GM18502 (cell line): Measurements from ENCODE around the gene TMEM255B.
"Not testable (repeated sequence)": the region's sequence is repeated elsewhere in the genome, so short reads cannot be mapped to it uniquely, and the experiment has no call there.

Experiments used
- ATAC-seq: cut with Tn5 transposase; IDR thresholded peaks from one replicate; pipeline ENCODE4 v1.9.1; 2021; ENCODE audit warnings: mild to moderate bottlenecking; ENCODE audit not compliant: unreplicated experiment, poor library complexity

Gene TMEM255B

DNA sequence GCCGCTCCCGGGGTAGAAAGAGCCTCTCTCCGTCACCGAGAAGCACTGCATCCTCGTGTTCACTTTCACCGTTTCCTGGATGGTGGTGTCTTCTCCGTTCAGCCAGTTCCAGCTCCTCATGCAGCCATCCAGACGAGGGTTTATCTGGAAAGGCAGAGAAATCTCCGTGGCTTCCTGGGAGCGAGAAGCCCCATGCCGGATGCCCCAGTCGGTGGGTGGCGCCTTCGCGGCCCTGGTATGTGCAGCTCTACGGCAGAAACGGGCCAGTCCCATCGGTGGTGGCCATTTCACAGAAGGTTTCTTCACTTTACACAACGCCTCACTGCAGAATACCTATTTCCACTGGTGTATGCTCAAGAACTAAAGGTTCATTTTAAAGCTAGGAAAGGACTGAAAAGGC lies 68.0 kb downstream of the TMEM255B start:
- ATAC-seq: no peak

DNA sequence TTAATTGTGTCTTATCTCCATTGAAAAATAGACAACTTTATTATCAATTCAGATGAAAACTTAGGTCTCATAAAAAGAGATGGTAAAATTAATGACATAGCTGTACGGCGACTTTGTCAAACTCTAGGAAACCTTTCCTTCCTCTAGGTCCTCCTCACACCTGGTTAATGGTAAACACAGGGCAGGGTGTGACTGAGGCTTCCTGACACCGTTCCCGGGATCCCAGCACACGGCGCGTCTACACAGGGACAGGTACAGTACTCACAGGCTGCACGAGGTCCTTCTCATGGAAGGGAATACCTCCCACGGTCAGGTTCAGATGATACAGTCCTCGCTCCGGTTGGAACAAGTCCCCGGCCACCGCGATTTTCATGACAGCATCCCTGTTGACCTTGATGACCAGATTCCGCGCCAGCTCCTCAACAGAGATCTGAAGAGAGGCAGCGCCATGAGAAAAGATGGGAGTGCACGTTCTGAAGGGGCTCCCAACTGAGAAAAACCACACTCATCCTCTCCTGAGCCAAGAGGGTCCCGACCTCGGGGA lies 69.3 kb downstream of the TMEM255B start:
- no peak for ATAC-seq

DNA sequence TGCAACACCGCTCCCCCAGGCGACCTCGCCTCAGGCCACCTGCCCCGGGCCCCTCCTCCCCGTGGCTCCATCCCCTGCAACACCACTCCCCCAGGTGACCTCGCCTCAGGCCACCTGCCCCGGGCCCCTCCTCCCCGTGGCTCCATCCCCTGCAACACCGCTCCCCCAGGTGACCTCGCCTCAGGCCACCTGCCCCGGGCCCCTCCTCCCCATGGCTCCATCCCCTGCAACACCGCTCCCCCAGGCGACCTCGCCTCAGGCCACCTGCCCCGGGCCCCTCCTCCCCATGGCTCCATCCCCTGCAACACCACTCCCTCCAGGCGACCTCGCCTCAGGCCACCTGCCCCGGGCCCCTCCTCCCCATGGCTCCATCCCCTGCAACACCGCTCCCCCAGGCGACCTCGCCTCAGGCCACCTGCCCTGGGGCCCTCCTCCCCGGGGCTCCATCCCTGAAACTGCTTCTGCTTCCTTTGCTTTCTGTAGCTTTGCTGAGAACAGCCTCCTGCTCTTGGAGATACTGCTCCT lies 71.5 kb downstream of the TMEM255B start:
- ATAC-seq: not testable (repeated sequence)

DNA sequence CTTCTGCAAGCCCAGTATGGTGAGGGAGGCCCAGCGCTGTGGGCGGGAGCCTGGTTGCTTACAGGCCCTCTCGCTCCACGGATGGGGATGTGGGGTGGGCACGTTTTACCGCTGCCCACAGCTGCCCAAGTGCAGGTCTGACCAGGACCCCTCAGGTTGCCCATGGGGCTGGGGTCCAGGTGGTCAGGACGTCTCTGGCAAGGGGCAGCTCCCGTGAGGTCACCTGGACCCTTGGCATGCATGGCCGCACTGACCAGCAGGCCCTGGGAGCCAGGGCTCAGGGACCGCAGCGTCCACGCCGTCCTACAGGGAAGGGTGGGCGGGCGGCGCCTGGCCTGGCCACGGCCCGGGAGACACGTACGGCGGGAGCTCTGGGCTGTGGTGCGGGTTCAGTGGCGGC lies 72.0 kb downstream of the TMEM255B start:
- ATAC-seq: no peak

DNA sequence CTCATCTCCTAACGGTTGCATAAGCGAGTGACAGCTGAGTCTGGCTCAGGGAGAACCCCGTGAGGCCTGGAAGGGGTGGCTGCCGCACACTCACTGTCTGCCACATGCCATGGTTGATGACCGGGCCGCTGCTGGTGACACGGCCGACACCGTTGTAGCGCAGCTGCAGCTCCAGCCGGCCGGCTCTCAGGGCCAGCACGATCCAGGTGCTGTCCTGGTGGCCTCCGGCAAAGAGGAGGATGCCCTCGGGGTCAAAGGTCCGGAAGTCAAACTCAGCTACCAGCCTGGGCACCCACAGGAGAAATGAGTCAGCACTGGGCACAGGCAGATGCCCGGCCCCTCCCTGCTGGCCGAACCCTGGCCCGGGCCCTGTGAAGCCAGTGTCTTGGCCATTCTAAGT lies 73.2 kb downstream of the TMEM255B start:
- ATAC-seq: no peak

DNA sequence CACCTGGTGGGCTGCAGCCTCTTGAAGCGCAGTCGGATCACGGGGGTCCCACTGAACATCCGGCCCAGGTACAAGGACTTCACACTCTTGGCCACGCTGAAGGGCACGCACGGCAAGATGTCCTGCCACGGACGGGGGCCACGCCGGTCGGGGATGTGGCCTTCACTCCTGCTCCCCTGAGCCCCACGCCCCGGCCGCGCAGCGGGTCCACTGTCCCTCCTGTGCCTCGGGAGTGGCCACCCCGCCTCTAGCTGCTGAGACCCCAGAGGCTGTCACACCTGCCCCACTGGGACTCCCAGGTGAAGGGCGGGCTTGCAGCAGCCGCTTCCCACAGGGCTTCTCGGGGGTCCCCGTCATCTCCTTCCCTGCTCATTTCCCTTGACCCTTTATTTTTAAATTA lies 73.6 kb downstream of the TMEM255B start:
- ATAC-seq: no peak

DNA sequence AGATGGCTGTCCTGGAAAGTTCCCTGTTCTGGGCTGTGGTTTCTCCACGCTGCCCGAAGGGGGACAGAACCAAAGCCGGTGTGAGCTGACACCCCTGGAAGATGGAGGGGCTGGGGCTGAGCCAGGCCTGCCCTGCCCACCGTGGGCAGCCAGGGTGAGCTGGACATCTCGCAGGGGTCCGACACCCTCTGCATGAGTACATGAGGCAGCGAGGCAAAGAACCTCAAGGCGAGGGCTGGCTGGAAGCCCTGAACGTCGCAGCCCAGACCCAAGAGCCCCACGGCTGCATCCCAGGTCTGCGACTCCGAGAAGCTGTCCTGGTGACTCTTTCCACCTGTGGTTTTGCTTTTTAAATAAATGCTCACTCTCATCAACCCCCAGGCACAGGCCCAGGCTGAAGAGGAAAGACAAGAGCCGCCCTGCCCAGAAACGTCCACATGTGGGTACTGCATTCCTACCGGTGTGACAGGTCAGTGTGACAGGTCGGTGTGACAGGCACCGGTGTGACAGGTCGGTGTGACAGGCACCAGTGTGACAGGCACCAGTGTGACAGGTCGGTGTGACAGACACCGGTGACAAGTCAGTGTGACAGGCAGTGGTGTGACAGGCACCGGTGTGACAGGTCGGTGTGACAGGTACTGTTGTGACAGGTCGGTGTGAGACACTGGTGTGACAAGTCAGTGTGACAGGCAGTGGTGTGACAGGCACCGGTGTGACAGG lies 74.2 kb downstream of the TMEM255B start:
- no peak for ATAC-seq

DNA sequence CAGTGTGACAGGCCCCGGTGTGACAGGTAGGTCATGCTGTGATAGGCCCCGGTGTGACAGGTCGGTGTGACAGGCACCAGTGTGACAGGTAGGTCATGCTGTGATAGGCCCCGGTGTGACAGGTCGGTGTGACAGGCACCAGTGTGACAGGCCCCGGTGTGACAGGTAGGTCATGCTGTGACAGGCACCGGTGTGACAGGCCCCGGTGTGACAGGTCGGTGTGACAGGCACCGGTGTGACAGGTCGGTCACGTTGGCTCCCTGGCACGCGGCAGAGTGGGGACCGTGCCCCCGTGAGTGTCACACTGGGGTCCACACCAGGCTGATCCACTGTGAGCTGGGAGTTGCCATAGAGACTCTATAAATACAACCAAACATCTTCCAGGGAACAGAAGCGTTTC lies 75.0 kb downstream of the TMEM255B start:
- ATAC-seq: not testable (repeated sequence)

DNA sequence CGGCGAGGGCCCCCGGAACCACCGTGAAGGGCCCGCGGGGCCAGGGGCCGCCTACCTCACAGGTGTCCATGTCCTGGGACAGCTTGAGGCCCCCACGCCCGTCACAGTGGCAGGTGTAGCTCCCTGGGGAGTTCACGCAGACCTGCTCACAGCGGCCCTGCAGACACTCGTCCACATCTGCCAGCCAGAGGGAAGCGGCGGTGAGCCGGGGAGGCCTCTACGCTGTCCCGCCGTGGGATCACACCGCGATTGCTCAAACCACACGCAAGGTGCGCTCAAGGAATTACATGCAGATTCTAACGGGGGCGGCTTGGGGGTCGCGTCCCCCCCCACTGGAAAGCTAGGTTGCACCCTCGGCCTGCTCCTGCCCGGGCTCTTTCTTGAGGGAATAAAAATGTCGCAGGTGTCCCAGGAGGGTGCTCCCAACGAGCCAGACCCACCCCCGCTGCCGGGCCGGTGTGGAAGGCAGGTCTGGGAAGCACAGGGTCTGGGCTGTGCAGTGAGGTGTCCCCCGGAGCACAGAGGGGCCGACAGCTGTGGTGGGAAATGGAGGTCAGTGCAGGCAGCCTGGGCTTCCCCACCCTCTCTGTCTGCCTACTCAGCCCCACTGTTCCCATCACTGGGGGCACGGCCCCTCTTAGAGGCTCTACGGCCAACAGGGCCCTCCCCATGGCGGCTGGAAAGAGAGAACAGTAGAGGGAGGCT lies 75.6 kb downstream of the TMEM255B start:
- no peak for ATAC-seq

DNA sequence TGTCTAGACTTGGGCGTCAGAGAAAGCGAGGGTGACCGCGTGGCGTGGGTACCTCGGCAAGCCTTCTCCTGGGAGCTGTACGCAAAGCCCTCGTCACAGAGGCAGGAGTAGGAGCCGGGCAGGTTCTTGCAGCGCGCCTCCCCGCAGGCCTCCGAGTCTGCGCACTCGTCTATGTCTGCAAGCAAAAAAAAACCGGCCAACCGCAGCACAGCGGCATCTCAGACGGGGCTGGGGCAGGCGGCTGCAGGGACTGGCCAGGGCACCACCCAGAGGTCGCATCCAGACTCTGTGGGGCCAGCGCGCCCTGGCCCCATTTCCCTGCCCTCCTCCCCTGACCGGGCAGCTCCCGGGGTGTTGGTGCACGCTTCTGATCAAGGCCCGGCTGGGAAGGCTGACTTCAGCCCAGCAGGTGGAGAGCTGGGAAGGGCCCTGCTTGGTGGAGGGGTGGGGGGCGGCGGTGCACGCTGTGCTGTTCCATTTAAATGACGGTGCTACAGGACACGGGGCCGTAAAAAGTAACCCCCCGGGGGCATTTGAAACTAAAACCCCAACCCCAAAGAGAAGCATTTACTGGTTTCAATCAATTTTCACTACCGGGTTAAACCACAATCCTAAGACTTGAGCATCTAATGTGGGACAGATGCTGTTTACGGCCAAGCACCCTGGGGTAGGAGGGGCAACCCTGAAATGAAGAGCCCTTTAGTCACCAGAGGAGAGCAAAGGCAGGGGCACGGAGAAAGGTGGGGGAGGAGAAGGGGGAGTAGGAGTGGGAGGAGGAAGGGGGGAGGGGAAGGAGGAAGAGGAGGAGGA lies 76.6 kb downstream of the TMEM255B start:
- ATAC-seq: no peak

DNA sequence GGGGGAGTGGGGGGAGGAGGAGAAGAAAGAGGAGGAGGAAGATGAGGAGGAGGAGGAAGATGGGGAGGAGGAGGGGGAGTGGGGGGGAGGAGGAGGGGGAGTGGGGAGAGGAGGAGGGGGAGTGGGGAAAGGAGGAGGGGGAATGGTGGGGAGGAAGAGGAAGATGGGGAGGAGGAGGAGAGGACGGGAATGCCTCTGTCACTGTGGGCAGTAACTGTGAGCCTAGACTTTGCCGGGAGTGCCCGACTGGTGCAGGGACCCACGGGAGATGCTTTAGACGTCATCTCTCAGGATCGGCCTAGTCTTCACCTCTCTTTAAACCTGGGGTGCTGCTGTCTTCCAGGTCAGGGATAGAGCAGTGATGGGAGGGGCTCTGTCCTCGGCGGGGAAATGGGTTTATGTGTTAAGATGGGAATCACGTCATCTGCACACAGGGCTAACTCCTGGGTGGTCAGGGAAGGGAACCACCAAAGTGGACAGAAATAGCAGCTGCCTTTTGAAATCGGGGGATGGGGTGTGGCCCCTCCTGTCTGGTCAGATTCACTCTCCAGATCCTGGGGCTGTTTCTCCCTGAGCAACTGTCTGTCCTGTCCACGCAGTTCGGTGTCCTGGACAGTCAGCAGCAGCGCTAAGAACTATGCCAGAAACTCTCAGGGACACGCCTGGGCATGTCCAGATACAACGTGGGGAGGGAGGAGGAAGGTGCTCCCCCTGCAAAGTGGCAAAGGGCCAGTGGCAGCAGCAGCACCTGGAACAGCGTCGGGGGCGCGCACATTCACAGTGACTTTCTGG lies 77.9 kb downstream of the TMEM255B start:
- no peak for ATAC-seq

DNA sequence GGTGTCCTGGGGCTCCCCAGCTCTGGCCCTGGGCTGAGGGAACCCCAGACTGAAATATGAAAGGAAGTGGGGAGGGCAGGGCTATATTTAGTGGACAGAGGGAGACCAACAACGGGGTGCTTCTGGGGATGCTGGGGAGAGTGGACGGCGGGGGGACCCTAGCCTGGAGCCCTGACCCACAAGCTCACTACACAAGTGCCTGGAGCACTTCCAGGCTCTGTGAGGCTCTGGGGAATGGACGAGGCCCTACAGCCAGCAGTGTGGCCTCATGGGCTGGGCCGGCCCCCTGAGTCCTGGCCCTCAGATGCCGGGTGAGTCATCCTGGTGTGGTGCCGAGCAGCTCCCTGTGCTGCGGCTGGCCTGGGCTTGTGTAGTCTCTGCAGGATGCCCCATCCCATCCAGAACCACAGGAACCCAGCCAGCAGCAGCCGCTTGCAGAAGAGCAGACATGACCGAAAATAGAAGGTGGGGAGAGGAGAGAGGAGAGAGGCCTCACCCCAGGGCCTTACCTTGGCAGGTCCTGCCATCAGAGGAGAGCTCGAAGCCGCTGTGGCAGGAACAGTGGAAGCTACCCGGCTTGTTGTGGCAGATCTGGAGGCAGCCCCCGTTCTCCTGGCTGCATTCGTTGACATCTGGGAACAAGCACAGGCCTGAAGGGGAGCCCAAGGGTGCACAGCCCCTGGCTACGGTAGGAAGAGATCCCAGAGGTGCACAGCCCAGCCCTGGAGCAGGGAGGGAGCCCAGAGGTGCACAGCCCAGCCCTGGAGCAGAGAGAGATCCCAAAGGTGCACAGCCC lies 78.7 kb downstream of the TMEM255B start:
- no peak for ATAC-seq

DNA sequence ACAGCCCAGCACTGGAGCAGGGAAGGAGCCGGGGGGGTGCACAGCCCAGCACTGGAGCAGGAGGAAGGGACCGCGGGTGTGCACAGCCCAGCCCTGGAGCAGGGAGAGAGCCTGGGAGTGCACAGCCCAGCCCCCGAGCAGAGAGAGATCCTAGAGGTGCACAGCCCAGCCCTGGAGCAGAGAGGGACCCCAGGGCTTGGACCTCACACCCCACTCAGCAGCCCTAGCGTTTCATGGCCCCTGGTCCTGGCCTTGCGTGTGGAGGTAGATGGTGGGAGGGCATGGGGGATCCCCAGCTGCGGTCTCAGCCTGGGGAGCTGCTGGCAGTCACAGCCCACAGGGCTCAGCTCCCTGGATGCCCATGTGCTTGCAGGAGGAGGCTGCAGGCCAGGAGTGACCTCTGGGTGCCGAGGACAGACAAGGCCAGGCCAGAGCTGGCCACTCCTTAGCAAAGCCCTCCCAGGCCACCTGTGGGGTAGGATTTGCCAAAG lies 79.7 kb downstream of the TMEM255B start:
- ATAC-seq: no peak

DNA sequence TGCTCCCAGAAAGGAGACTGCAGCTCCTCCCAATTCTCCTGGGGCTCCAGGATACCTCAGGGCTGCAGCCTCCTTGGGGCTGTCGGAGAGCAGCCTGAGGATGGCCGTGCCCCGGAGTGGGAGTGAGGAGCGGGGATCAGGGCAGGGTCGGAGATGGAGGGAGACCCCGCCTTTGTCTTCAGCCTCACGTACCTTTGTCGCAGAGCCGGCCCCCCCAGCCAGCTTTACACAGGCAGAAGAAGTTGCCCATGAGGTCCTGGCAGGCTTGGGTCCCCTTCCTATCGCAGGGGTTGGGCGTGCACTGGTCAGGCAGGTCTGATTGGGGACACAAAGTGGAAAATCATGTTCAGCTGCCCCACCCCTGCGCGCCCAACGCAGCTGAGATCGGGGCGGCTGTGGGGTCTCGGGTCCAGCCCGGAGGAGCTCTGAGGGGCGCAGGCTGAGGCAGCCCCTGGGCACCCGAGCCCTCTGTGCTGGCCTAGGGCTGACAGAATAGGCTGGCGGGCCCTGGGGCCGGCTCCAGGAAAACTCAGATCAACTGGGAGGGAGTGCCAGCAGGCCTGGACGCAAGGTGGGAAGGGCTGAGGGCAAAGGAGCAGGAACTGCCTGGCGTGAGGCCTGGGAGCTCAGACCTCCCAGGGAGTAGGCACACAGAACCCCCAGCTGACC lies 80.6 kb downstream of the TMEM255B start:
- ATAC-seq: no peak

DNA sequence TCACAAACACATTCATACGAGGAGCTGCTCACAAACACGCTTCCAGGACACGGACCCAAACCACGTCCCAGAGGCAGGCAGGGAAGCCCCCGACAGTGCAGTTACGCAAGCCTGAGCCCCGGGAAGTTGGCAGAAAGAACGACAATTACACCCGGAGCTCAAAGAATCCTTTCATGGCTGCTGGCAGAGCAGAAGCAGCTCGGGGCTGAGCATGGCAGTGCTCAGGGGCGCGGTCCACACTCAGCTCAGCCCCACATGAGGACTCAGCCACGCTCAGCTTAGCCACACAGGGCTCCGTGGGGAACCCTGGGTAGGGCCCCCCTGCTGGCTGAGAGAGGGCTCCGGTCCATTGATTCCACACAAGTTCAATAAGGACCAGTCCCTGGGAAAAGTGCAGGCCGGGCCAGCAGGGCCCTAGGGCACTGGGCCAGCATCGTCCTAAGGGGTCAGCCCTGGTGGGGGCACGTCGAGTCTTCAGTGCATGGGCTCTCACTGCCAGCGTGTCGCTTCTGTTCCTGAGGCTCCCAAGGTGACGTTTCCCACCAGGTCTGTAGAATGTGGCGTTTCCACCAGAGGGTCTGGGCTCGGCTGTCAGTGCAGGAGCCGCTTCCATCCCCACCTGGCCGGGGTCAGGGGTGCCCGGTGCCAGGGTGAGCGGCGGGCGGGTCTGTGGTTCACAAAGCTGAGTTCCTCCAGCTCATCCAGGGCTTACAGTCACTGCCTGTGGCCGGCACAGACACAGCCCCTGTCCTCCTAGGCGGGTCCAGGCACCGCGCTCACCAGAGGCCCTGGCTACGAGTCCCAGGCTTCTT lies 81.7 kb downstream of the TMEM255B start:
- no peak for ATAC-seq

DNA sequence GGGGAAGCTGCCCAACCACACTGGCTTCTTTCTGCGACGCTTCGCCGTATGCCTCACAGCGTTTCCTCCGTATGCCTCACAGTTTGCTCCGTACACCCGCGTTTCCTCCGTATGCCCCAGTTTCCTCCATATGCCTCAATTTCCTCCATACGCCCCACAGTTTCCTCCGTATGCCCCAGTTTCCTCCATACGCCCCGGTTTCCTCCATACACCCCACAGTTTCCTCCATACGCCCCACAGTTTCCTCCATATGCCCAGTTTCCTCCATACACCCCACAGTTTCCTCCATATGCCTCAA lies 82.3 kb downstream of the TMEM255B start:
- no peak for ATAC-seq

DNA sequence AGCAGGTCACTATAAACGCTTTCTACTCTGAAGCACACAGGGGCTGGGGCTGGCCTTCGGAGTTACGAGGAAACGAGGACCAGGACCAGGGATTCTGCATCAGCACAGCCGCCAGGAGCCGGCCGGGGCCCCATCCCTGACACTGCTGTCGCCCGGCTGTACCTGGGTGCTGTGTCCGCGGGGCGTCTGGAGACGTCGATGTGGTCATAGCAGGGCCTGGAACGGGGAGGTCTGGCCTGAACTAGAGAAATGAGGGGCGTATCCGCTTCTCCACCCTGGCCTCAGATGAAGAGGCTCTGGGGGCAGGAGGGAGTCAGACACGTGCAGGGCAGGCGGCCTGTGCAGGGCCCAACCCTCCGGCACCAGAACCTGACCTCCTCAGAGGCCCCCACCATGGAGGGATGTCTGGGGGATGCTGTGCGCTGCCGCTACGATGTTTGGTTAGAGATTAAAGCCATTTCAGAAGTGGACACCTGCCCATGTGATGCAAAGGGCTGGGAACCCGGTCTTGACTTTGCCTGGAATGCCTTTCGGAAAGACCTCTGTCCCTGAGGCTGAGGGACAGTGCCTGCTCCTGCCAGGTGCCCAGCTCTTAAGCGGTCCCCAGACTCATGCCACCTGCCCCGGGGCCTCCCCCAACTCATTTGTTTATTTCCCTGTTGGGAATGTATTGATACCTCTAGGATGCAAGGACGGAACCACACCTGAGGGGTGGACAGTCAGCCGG lies 83.5 kb downstream of the TMEM255B start:
- ATAC-seq: no peak
